ENCODE results near the gene ZNF12.

DNA sequence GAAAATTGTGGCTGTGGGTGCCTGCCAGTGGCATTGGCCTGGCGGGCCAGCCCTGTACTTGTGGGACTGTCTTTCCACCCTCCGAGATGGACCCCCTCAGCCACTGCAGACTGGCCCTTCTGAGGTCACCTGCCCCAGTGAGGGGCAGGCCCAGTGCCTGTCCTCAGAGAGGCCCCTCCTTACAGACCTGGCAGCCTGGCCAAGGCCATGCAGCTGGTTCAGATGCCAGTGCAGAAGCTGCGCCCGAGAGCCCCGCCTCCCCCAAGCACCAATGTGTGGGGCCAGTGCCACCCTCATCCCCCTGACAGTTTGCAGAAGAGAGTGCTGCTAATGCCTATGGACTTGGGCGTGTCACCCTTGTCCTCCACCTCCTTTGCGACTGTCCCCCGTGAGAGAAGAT, 59.7 kb downstream of the ZNF12 start:
- TF ChIP-seq CTCF (conservative IDR thresholded peaks at IDR 0.05; ENCODE audit: low read depth, low read length) (no peak), EZH2 (IDR thresholded peaks at IDR 0.05; ENCODE audit: borderline replicate concordance, low read depth, low read length, poor library complexity, severe bottlenecking) (no peak)

Measured in A673 (cell line).